ENCODE data around the gene SNAPC4. TPM values are rescaled to one million over a fixed set of nuclear protein-coding genes. Genes with fewer than 3 reads are reported as not detected.
A peak's percentile ranks its signal among the peaks of the same experiment; 100 is the strongest.

The SNAPC4 gene
- total and polyA plus RNA-seq, 9 of the 15 experiments (the other 6 are each of a cell fraction or from before 2014, with no cell fraction given): 0.21 to 21.8 (median 8.8) TPM

GRCh38 chr9:136438548-136439480 is 38.8 kb upstream of the SNAPC4 start (continued):
- no peak for TF ChIP-seq TBL1XR1 (IDR thresholded peaks at IDR 0.05; ENCODE audit: low read length in 2 of 2)
- no peak for TF ChIP-seq BCLAF1 (IDR thresholded peaks at IDR 0.05; ENCODE audit: borderline replicate concordance in 1 of 2, control insufficient read depth in 1 of 2, low read depth in 2 of 2, low read length in 1 of 2)
- TF ChIP-seq ZNF24 (IDR thresholded peaks at IDR 0.05): no peak
- 0 out of 2 replicates have a peak, but pooled peaks have one; percentile 45 for TF ChIP-seq ETV5 (CRISPR knock-in tag; IDR thresholded peaks at IDR 0.05; ENCODE audit: low read depth)
- TF ChIP-seq ZNF124 (CRISPR knock-in tag; IDR thresholded peaks at IDR 0.05): peak; percentile 53; the same call in 1 of the 2 replicates
- no peak for TF ChIP-seq ZNF444 (CRISPR knock-in tag; IDR thresholded peaks at IDR 0.05)
- TF ChIP-seq ZNF766 (CRISPR knock-in tag; conservative IDR thresholded peaks at IDR 0.05): no peak
- peak; percentile 84; the same call in 1 of the 2 replicates for TF ChIP-seq POLR2G (IDR thresholded peaks at IDR 0.05; ENCODE audit: low read depth, low read length)
- TF ChIP-seq PRPF4 (IDR thresholded peaks at IDR 0.05; ENCODE audit: insufficient read depth, low read depth, low read length, poor library complexity, severe bottlenecking): no peak
- no peak for TF ChIP-seq ZNF143 (CRISPR knock-in tag; IDR thresholded peaks at IDR 0.05)
- TF ChIP-seq ARID3B (CRISPR knock-in tag; IDR thresholded peaks at IDR 0.05; ENCODE audit: borderline replicate concordance): no peak
- no peak for TF ChIP-seq CBFA2T3 (IDR thresholded peaks at IDR 0.05)
- TF ChIP-seq SMAD2 (IDR thresholded peaks at IDR 0.05; ENCODE audit: low read depth, low read length): no peak
- TF ChIP-seq ARID4B (CRISPR knock-in tag; IDR thresholded peaks at IDR 0.05): peak; percentile 50; the same call in 1 of the 2 replicates
- TF ChIP-seq THRAP3 (IDR thresholded peaks at IDR 0.05; ENCODE audit: borderline replicate concordance): no peak
